Measurements from ENCODE around the gene ZNF487.

DNA sequence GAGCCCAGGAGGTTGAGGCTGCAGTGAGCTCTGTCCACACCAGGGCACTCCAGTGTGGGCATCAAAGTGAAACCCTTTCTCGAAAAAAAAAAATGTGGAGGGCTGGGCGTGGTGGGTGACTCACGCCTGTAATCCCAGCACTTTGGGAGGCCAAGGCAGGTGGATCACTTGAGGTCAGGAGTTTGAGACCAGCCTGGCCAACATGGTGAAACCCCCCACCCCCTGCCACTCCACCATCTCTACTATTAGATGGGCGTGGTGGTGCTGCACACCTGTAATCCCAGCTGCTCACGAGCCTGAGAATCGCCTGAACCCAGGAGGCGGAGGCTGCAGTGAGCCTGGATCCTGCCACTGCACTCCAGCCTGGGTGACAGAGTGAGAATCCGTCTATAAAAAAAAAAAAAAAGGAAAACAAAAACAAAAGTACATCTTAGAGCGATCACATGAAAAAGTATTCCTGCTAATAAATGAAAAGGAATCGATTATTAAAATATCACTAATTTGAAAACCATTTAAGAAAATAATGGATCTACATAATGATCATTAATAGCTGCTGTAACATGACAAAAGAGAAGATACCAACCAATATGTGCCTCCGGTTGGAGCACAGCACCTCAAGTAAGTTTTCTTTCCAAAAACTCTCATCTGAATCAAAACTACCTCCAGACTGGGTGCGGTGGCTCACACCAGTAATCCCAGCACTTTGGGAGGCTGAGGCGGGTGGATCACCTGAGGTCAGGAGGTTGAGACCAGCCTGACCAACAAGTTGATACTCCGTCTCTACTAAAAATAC is 32.8 kb upstream of the ZNF487 start:
- TF ChIP-seq, protein P1, sequence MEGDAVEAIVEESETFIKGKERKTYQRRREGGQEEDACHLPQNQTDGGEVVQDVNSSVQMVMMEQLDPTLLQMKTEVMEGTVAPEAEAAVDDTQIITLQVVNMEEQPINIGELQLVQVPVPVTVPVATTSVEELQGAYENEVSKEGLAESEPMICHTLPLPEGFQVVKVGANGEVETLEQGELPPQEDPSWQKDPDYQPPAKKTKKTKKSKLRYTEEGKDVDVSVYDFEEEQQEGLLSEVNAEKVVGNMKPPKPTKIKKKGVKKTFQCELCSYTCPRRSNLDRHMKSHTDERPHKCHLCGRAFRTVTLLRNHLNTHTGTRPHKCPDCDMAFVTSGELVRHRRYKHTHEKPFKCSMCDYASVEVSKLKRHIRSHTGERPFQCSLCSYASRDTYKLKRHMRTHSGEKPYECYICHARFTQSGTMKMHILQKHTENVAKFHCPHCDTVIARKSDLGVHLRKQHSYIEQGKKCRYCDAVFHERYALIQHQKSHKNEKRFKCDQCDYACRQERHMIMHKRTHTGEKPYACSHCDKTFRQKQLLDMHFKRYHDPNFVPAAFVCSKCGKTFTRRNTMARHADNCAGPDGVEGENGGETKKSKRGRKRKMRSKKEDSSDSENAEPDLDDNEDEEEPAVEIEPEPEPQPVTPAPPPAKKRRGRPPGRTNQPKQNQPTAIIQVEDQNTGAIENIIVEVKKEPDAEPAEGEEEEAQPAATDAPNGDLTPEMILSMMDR (conservative IDR thresholded peaks at IDR 0.05 in 1 of 2, IDR thresholded peaks at IDR 0.05 in 1 of 2; ENCODE audit: low read depth in 1 of 2, low read length in 2 of 2): no peak
- no peak for TF ChIP-seq EZH2 (IDR thresholded peaks at IDR 0.05; ENCODE audit: low read length, missing control alignments)
